ENCODE data around the gene RTP5.

The RTP5 gene

GRCh38 chr2:241886840-241887447 is 17.4 kb downstream of the RTP5 start:
- no peak for DNase-seq

- DNase-seq: no peak
These were observed 18.4 kb downstream of the RTP5 start for GRCh38 chr2:241887806-241888522.

GRCh38 chr2:241888641-241889040 is 19.1 kb downstream of the RTP5 start:
- no peak for DNase-seq

- DNase-seq: no peak
These were observed 21.2 kb downstream of the RTP5 start for GRCh38 chr2:241890524-241891235.

- DNase-seq: no peak
These were observed 21.9 kb downstream of the RTP5 start for GRCh38 chr2:241891315-241891987.

- DNase-seq: no peak
These were observed 22.4 kb downstream of the RTP5 start for GRCh38 chr2:241891988-241892298.

GRCh38 chr2:241892299-241893137 is 23.0 kb downstream of the RTP5 start:
- DNase-seq: peak in 2 of 51 donors; percentile 18 to 31

- DNase-seq: no peak
These were observed 23.7 kb downstream of the RTP5 start for GRCh38 chr2:241893265-241893664.

GRCh38 chr2:241894056-241894641 is 24.6 kb downstream of the RTP5 start:
- no peak for DNase-seq

GRCh38 chr2:241894681-241895426 is 25.3 kb downstream of the RTP5 start:
- no peak for DNase-seq

- DNase-seq: no peak
These were observed 25.8 kb downstream of the RTP5 start for GRCh38 chr2:241895427-241895711.

- peak in 7 of 51 donors; percentile 26 to 68 (median 42) for DNase-seq
These were observed 26.4 kb downstream of the RTP5 start for GRCh38 chr2:241895712-241896641.

GRCh38 chr2:241896746-241897201 is 27.2 kb downstream of the RTP5 start:
- no peak for DNase-seq

- DNase-seq: no peak
These were observed 27.8 kb downstream of the RTP5 start for GRCh38 chr2:241897231-241897916.

GRCh38 chr2:241898463-241899270 is 29.1 kb downstream of the RTP5 start:
- no peak for DNase-seq

- no peak for DNase-seq
These were observed 30.9 kb downstream of the RTP5 start for GRCh38 chr2:241900251-241901017.

- no peak for DNase-seq
These were observed 31.5 kb downstream of the RTP5 start for GRCh38 chr2:241901018-241901380.

Data from hypothalamus (tissue), 51 donors.